ENCODE data around the gene SORCS2.

The SORCS2 gene

DNA sequence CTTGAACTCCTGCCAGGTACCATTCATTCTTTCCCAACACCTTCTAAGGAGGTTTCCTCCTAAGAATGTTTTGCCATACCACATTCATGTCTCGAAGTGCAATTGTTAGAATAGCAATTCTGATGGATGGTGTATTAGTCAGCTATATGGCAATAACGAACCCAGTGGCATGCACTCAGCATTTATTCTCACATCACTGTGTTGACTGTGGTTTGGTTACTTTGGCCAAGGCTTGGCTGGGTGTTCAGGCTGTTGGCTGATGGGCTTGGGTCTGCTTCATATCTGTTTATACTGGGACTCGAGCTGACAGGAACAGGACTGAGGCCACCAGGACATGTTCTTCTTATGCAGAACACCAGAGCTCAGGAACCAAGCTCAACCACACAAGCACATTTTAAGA lies 210.7 kb downstream of the SORCS2 start:
- H3K4me3 ChIP-seq (ENCODE audit: low read length): no peak overlapping the region
- DNase-seq (ENCODE audit: low read depth): peak; percentile 63
- TF ChIP-seq, protein P1, sequence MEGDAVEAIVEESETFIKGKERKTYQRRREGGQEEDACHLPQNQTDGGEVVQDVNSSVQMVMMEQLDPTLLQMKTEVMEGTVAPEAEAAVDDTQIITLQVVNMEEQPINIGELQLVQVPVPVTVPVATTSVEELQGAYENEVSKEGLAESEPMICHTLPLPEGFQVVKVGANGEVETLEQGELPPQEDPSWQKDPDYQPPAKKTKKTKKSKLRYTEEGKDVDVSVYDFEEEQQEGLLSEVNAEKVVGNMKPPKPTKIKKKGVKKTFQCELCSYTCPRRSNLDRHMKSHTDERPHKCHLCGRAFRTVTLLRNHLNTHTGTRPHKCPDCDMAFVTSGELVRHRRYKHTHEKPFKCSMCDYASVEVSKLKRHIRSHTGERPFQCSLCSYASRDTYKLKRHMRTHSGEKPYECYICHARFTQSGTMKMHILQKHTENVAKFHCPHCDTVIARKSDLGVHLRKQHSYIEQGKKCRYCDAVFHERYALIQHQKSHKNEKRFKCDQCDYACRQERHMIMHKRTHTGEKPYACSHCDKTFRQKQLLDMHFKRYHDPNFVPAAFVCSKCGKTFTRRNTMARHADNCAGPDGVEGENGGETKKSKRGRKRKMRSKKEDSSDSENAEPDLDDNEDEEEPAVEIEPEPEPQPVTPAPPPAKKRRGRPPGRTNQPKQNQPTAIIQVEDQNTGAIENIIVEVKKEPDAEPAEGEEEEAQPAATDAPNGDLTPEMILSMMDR (conservative IDR thresholded peaks at IDR 0.05; ENCODE audit: low read length): no peak

DNA sequence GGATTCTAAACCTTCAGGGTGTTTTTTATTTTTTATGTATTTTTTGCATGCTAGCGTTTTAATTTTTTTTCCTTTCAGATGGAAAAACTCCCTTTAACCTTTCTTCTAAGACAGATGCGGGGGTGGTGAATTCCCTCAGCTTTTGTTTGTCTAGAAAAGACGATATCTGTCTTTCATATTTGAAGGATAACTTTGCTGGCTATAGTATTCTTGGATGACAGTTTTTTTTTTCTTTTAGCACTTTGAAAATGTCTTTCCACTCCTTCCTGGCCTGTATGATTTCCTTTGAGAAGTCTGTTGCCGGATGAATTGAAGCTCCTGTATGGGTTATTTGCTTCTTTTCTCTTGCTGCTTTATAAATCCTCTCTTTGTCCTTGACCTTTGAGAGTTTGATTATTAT lies 215.8 kb downstream of the SORCS2 start:
- TF ChIP-seq, protein P1 (conservative IDR thresholded peaks at IDR 0.05; ENCODE audit: low read length): no peak
- H3K4me3 ChIP-seq (ENCODE audit: low read length): no peak overlapping the region
- DNase-seq (ENCODE audit: low read depth): no peak

DNA sequence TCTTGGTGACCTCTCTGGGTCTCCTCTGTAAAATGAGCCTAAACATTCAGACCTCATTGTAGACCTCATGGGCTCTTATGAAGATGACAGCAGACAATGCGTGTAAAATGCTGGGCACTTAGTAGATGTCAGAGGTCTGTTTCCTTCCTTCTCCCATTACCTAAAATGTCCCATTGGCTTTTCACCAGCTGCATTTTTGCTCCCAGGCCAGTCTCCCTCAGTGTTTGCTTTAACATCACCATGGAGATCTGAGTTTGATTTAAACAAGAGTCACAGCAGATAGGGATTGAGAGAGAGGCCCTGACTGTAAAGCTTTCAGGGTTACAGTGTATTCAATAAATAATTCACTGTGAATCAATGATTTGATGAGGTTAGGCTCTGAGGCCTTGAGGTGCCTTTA lies 218.1 kb downstream of the SORCS2 start:
- peak; percentile 11 for DNase-seq (ENCODE audit: low read depth)
- TF ChIP-seq, protein P1 (conservative IDR thresholded peaks at IDR 0.05; ENCODE audit: low read length): no peak
- no peak overlapping the region for H3K4me3 ChIP-seq (ENCODE audit: low read length)

DNA sequence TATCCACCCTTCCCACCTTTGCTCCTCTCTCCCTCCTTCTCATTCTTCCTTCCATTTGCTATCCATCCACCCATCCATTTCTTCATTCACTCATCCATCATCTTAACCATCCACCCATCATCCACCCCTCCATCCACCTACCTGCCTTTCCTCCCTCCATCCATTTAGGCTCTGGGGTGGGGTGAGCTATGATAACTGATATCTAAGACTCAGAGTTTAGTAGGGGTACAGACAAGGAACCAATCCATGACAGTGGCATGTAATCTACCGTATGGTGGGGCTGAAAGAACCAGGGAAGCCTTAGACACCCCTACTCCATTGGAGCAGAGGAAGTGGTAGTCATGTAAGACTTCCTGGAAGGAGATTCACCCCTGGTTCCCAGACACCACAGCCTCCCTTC lies 219.2 kb downstream of the SORCS2 start:
- TF ChIP-seq, protein P1 (conservative IDR thresholded peaks at IDR 0.05; ENCODE audit: low read length): no peak
- DNase-seq (ENCODE audit: low read depth): no peak
- H3K4me3 ChIP-seq (ENCODE audit: low read length): no peak overlapping the region

DNA sequence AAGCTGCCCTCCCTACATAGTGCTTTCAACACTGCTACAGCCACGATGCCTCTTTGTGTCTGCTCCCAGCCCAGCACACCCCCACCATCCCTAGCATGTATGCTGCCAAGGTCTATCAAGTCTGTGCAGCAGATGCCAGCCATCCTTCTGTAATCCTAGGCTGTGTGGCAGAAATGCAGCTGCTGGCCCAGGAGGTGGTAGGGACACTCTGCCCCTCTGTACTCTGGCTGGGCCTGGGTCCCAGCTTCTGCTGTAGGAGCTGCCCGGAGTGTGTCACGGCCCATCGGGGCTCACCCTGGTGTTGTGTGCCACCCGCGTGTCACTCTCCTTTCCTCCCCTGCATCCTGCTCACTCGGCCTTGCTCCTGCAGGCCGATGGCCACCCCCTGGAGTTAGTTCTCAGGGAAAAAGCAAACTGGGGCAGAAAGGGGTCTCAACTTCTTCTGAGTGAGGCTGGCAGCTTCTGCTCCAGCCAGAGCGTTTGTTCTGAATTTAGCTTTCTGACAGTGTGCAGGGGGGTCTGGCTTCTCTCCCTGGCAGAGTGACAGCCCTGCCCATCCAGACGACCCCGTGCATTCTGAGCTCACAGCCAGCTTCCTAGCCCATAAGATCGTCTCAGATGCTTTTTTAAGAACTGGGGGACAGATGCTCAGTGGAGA lies 219.7 kb downstream of the SORCS2 start:
- TF ChIP-seq, protein P1 (conservative IDR thresholded peaks at IDR 0.05; ENCODE audit: low read length): no peak
- no peak for DNase-seq (ENCODE audit: low read depth)
- H3K4me3 ChIP-seq (ENCODE audit: low read length): no peak overlapping the region

DNA sequence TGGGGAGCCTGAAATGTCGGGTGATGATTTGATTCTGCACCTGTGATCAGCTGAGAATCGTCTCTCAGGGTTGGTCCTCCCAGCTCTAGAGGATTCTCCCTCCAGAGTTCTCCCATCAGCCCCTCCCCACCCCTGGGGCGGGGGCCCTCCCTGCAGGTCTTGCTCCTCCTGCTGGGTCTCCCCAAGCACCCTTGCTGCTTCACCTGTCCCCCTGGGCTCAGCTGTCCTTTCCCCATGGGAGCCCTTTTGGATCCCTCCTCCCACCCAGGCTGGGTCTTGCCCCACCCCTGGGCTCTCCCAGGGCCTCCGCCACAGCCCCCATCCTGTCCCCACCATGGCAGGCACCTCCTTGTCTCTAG lies 220.2 kb downstream of the SORCS2 start:
- no peak for DNase-seq (ENCODE audit: low read depth)
- TF ChIP-seq, protein P1 (conservative IDR thresholded peaks at IDR 0.05; ENCODE audit: low read length): no peak
- H3K4me3 ChIP-seq (ENCODE audit: low read length): no peak overlapping the region

DNA sequence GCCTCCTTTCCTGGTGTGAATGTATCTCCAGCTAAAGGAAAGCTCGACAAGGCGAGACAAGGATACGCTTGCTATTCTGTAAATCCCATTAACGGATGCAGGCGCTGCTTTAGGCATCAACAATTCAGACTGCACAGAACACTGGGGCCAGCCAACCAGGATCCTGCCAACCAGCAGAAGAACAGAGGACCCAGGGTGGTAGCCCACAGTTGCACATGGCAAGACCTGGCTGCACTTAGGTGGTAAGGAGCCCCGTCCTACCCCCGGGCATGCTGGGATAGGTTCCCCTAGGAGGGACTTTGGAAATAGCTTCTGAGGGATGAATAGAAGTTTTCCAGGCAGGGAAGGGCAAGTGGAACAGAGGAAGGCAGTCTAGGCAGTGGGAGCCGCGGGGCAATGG lies 221.7 kb downstream of the SORCS2 start:
- DNase-seq (ENCODE audit: low read depth): no peak
- H3K4me3 ChIP-seq (ENCODE audit: low read length): no peak overlapping the region
- TF ChIP-seq, protein P1 (conservative IDR thresholded peaks at IDR 0.05; ENCODE audit: low read length): no peak

All from AG10803 (cell line).